GM12878 (cell line): ENCODE data around the gene PELI2. TPM values are rescaled to one million over a fixed set of nuclear protein-coding genes. Genes with fewer than 3 reads are reported as not detected.

Experiments used
- ATAC-seq: fragments of 200-7000 bp; cut with Tn5 transposase; 3 replicates; pipeline ENCODE4 v1.9.1; 2020; ENCODE audit warnings: mild to moderate bottlenecking, moderate library complexity
- BruUV-seq: library from RNA; stranded (reverse); fragments of 400-500 nt; replicated peaks from 2 replicates; lab custom pipeline; 2021; lab: Mats Ljungman, UMichigan
- CTCF ChIA-PET: fragments of 300-600 bp; sonication (Branson Sonifier 250); formaldehyde crosslinking; extraction: SDS; loops from one replicate; lab custom pipeline; 2021; ENCODE audit warnings: inconsistent platforms; lab: Yijun Ruan, JAX
- POLR2A ChIA-PET: fragments of 350-600 bp; formaldehyde crosslinking; extraction: SDS; loops from one replicate; lab custom pipeline; 2021; ENCODE audit warnings: inconsistent platforms; lab: Charles Lee
- RAD21 ChIA-PET: fragments of 300-600 bp; sonication (Branson Sonifier 250); formaldehyde crosslinking; loops from one replicate; lab custom pipeline; 2023; ENCODE audit warnings: antibody characterized with exemption; ENCODE audit not compliant: unreplicated experiment; lab: Charles Lee
- SMC1A ChIA-PET: fragments of 300-600 bp; sonication (Branson Sonifier 250); formaldehyde crosslinking; loops from one replicate; lab custom pipeline; 2023; ENCODE audit not compliant: unreplicated experiment, uncharacterized antibody; lab: Charles Lee
- DNase-seq: peaks from one replicate; pipeline ENCODE4 v3.0.0-alpha.2; 2011; ENCODE audit warnings: low read depth, low spot score
- FAIRE-seq: peaks from 3 replicates; lab custom pipeline; 2011; peaks lifted over from hg19 to GRCh38; lab: Jason Lieb, UNC
- H2AFZ ChIP-seq: 2 replicates; pipeline ENCODE4 v1.6.0; 2011; ENCODE audit warnings: low read depth, low read length, control low read depth; ENCODE audit not compliant: control insufficient read depth
- H3K27ac ChIP-seq: 2 replicates; pipeline ENCODE4 v1.5.1; 2011; ENCODE audit warnings: control low read depth; ENCODE audit not compliant: control insufficient read depth, insufficient read depth
- H3K27me3 ChIP-seq, 2 experiments: replicated peaks in 1 of 2; 2 replicates each; pipeline versions ENCODE4 v1.6.0 to v1.6.1; 2011; ENCODE audit warnings: low read length in 1 of 2; ENCODE audit not compliant: control insufficient read depth in 2 of 2, insufficient read depth in 2 of 2
- H3K36me3 ChIP-seq, 2 experiments: 2 replicates each; pipeline ENCODE4 v1.5.1; 2011; ENCODE audit warnings: low read length in 1 of 2; ENCODE audit not compliant: control insufficient read depth in 2 of 2, insufficient read depth in 2 of 2
- H3K4me1 ChIP-seq: 2 replicates; pipeline ENCODE4 v1.6.1; 2011; ENCODE audit warnings: mild to moderate bottlenecking, low read length, moderate library complexity, mixed read lengths; ENCODE audit not compliant: control insufficient read depth, insufficient read depth
- H3K4me2 ChIP-seq: 2 replicates; pipeline ENCODE4 v1.6.0; 2011; ENCODE audit warnings: control low read depth; ENCODE audit not compliant: control insufficient read depth, insufficient read depth
- H3K4me3 ChIP-seq: fragments of 200-600 bp; sonication (generic); 2 replicates; pipeline ENCODE4 v1.5.1; 2016
- H3K79me2 ChIP-seq: 2 replicates; pipeline ENCODE4 v1.6.0; 2011; ENCODE audit warnings: low read length; ENCODE audit not compliant: control insufficient read depth, insufficient read depth
- H3K9ac ChIP-seq: 2 replicates; pipeline ENCODE4 v1.8.0; 2011; ENCODE audit warnings: low read length, control low read depth, mixed read lengths; ENCODE audit not compliant: control insufficient read depth, insufficient read depth
- H3K9me3 ChIP-seq: replicated peaks from 3 replicates; pipeline ENCODE4 v1.5.1; 2011; ENCODE audit warnings: mild to moderate bottlenecking, low read length; ENCODE audit not compliant: control insufficient read depth, insufficient read depth
- H4K20me1 ChIP-seq: 2 replicates; pipeline ENCODE4 v1.6.0; 2011; ENCODE audit not compliant: control insufficient read depth, insufficient read depth
- CHD4 ChIP-seq: fragments of 200-600 bp; sonication (generic); IDR thresholded peaks from 2 replicates; pipeline ENCODE4 v1.6.1; 2016; ENCODE audit warnings: mild to moderate bottlenecking
- FOXK2 ChIP-seq: fragments of 450-650 bp; IDR thresholded peaks from 2 replicates; pipeline ENCODE4 v1.6.1; 2017; ENCODE audit warnings: mild to moderate bottlenecking, moderate library complexity
- JUND ChIP-seq: IDR thresholded peaks from 2 replicates; pipeline ENCODE4 v1.6.1; 2012; ENCODE audit warnings: low read depth, mild to moderate bottlenecking, low read length, improper control_type of control experiment, moderate library complexity
- KDM1A ChIP-seq: fragments of 200-600 bp; sonication (generic); IDR thresholded peaks from 2 replicates; pipeline ENCODE4 v1.6.1; 2016; ENCODE audit warnings: borderline replicate concordance
- POLR2AphosphoS5 ChIP-seq: IDR thresholded peaks from 2 replicates; pipeline ENCODE4 v1.6.1; 2011; ENCODE audit warnings: mild to moderate bottlenecking, low read length, inconsistent platforms
- RB1 ChIP-seq: fragments of 450-650 bp; formaldehyde crosslinking; IDR thresholded peaks from 2 replicates; pipeline ENCODE4 v1.6.1; 2017; ENCODE audit warnings: mild to moderate bottlenecking, borderline replicate concordance
- RFX5 ChIP-seq: IDR thresholded peaks from 2 replicates; pipeline ENCODE4 v1.6.1; 2011; ENCODE audit warnings: low read depth, low read length, improper control_type of control experiment
- SMAD5 ChIP-seq: IDR thresholded peaks from 2 replicates; pipeline ENCODE4 v1.6.1; 2016; ENCODE audit warnings: antibody characterized with exemption, low read depth
- SREBF2 ChIP-seq: IDR thresholded peaks from 2 replicates; pipeline ENCODE4 v1.6.1; 2012; ENCODE audit warnings: mild to moderate bottlenecking, low read length
- STAT3 ChIP-seq: IDR thresholded peaks from 2 replicates; pipeline ENCODE4 v1.6.1; 2011; ENCODE audit warnings: low read depth, low read length, improper control_type of control experiment
- SUPT20H ChIP-seq: IDR thresholded peaks from 2 replicates; pipeline ENCODE4 v1.6.1; 2011; ENCODE audit warnings: low read depth, mild to moderate bottlenecking, low read length, moderate library complexity, borderline replicate concordance; ENCODE audit not compliant: control insufficient read depth
- SUZ12 ChIP-seq: fragments of 200-600 bp; sonication (generic); IDR thresholded peaks from one replicate; pipeline ENCODE4 v1.6.1; 2018; ENCODE audit warnings: antibody characterized with exemption, mild to moderate bottlenecking; ENCODE audit not compliant: unreplicated experiment
- TARDBP ChIP-seq: IDR thresholded peaks from 2 replicates; pipeline ENCODE4 v1.6.1; 2016; ENCODE audit warnings: borderline replicate concordance
- ZNF207 ChIP-seq: fragments of 450-650 bp; IDR thresholded peaks from 2 replicates; pipeline ENCODE4 v1.6.1; 2014; ENCODE audit warnings: antibody characterized with exemption, mild to moderate bottlenecking, borderline replicate concordance
- ZNF24 ChIP-seq: fragments of 450-650 bp; IDR thresholded peaks from 2 replicates; pipeline ENCODE4 v1.6.1; 2017; ENCODE audit warnings: antibody characterized with exemption, mild to moderate bottlenecking
- ZNF622 ChIP-seq: fragments of 450-650 bp; IDR thresholded peaks from 2 replicates; pipeline ENCODE4 v1.6.1; 2017; ENCODE audit warnings: mild to moderate bottlenecking, inconsistent platforms
- WGBS: methylation state at CpG from one replicate; pipeline ENCODE4 v1.1.6; 2016; ENCODE audit warnings: low lambda C conversion rate; ENCODE audit not compliant: insufficient replicate concordance, insufficient coverage; ENCODE audit errors: missing lambda C conversion rate; 5-methylcytosine and 5-hydroxymethylcytosine counted together
- in situ Hi-C: fragments of 300-500 bp; cut with MboI; formaldehyde crosslinking; loops from 9 replicates; pipeline ENCODE4 v1.14.3; 2018; ENCODE audit warnings: mixed read lengths
- intact Hi-C: fragments of 100-400 bp; cut with micrococcal nuclease; formaldehyde crosslinking; loops from one replicate; pipeline ENCODE4 v1.14.2; 2022; ENCODE audit not compliant: unreplicated experiment
- polyA plus RNA-seq, 11 experiments: library from polyadenylated mRNA; depleted of rRNA in 4 of 11; unstranded in 6 of 11; stranded (reverse) in 5 of 11; fragments of >200 nt; fragmentation: Nextera tagmentation in 4 of 11; fragmentation: Illumina TruSeq in 1 of 11; extraction: Ambion mirVana in 4 of 11; extraction: Trizol in 1 of 11; gene quantifications; 1 replicate in 1 of 11; 2 replicates in 10 of 11; pipeline versions ENCODE4 v1.2.1 to v1.2.3, GENCODE V29; 2011 to 2016; ENCODE audit warnings: inconsistent platforms in 2 of 11, missing spikeins in 2 of 11, low read depth in 1 of 11
- total RNA-seq, 4 experiments: library from RNA; depleted of rRNA in 3 of 4; stranded (reverse); fragments of >200 nt in 3 of 4; fragmentation: Illumina TruSeq in 1 of 4; extraction: Trizol in 1 of 4; gene quantifications; 2 replicates each; pipeline versions ENCODE4 v1.2.1 to v1.2.3, GENCODE V29; 2013 to 2021
- TF ChIP-seq, protein P1 (sequence below): IDR thresholded peaks from 2 replicates; pipeline ENCODE4 v1.6.1; 2011; ENCODE audit warnings: low read depth, low read length, improper control_type of control experiment, borderline replicate concordance
- TF ChIP-seq, protein P2 (sequence below): fragments of 450-650 bp; conservative IDR thresholded peaks from 2 replicates; pipeline ENCODE4 v1.6.1; 2017; ENCODE audit warnings: mild to moderate bottlenecking, moderate library complexity

Gene PELI2
- total and polyA plus RNA-seq, 10 of the 15 experiments (the other 5 are each of a cell fraction or from before 2014, with no cell fraction given): under 0.01 to 0.10 (median 0.01) TPM; not detected in 3

- no TSS peak for BruUV-seq
- Histone ChIP-seq H3K27ac (no peak overlapping the region), H3K4me3 (no peak overlapping the region), H3K4me2 (no peak overlapping the region), H3K9ac (no peak overlapping the region), H3K79me2 (no peaks in the 10 kb centered on the region), H3K27me3 (no peaks in the 10 kb centered on the region), H3K9me3 (no peaks in the 10 kb centered on the region; the same call in 2 of the 3 replicates), H3K36me3 (no peaks in the 10 kb centered on the region), H3K4me1 (no peaks in the 10 kb centered on the region), H2AFZ (no peak overlapping the region), H4K20me1 (no peaks in the 10 kb centered on the region)
- TF ChIP-seq RFX5: no peak
- TF ChIP-seq ZNF207: no peak
- no peak for TF ChIP-seq STAT3
- TF ChIP-seq FOXK2: no peak
- RAD21 ChIA-PET: no interaction called here
- no peak for ATAC-seq
- DNase-seq: no peak
- SMC1A ChIA-PET: interaction anchor here (0.9 kb wide), 1 partner anchor 9 kb away, joined by 3 read pairs; no protein-coding TSS in a partner anchor
- POLR2A ChIA-PET: no interaction called here
- in situ Hi-C loops (no loop called here), intact Hi-C loops (no loop called here)
- FAIRE-seq: no peak
- CTCF ChIA-PET: no interaction called here
- WGBS: 3% methylated on average over 4 of the region's 4 CpGs
Observed at GRCh38 chr14:56159066-56159465, 40.9 kb downstream of the PELI2 start.

DNA sequence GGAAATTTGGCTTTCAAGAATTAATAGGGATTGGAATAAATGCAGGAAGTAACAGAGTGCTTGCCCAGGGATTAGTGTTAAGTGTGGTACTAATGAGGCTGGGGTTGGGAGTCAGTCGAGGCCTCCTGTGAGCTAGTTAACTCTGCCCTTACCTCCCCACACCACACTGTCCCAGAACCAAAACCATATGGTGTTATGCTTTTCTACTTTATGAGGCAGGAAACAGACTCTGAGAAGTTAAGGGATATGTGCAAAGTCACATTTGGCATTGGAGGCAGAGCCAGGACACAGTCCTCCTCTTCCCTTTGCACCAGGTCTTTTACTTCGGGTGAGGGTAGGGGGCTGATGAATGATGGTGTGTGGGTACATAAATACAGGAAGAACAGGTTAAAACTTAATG lies 41.9 kb downstream of the PELI2 start:
- Histone ChIP-seq H3K4me3 (no peak overlapping the region), H4K20me1 (no peaks in the 10 kb centered on the region), H3K9me3 (no peaks in the 10 kb centered on the region; the same call in 2 of the 3 replicates), H3K36me3 (no peaks in the 10 kb centered on the region)
- TF ChIP-seq CHD4 (no peak), SREBF2 (no peak), FOXK2 (no peak), ZNF622 (no peak), STAT3 (no peak), SUPT20H (no peak), SMAD5 (no peak), ZNF24 (no peak), KDM1A (no peak), POLR2AphosphoS5 (no peak), JUND (no peak), SUZ12 (no peak), RB1 (no peak), TARDBP (no peak)
- TF ChIP-seq, protein P1, sequence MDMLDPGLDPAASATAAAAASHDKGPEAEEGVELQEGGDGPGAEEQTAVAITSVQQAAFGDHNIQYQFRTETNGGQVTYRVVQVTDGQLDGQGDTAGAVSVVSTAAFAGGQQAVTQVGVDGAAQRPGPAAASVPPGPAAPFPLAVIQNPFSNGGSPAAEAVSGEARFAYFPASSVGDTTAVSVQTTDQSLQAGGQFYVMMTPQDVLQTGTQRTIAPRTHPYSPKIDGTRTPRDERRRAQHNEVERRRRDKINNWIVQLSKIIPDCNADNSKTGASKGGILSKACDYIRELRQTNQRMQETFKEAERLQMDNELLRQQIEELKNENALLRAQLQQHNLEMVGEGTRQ: no peak
- TF ChIP-seq, protein P2, sequence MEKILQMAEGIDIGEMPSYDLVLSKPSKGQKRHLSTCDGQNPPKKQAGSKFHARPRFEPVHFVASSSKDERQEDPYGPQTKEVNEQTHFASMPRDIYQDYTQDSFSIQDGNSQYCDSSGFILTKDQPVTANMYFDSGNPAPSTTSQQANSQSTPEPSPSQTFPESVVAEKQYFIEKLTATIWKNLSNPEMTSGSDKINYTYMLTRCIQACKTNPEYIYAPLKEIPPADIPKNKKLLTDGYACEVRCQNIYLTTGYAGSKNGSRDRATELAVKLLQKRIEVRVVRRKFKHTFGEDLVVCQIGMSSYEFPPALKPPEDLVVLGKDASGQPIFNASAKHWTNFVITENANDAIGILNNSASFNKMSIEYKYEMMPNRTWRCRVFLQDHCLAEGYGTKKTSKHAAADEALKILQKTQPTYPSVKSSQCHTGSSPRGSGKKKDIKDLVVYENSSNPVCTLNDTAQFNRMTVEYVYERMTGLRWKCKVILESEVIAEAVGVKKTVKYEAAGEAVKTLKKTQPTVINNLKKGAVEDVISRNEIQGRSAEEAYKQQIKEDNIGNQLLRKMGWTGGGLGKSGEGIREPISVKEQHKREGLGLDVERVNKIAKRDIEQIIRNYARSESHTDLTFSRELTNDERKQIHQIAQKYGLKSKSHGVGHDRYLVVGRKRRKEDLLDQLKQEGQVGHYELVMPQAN: no peak
- TF ChIP-seq, all 136 proteins: peak for 0
- SMC1A ChIA-PET: interaction anchor here (1.5 kb wide), 1 partner anchor 8 kb away, joined by 3 read pairs; no protein-coding TSS in a partner anchor
- RAD21 ChIA-PET: no interaction called here
- DNase-seq (no peak), FAIRE-seq (no peak), ATAC-seq (no peak)
- POLR2A ChIA-PET: no interaction called here
- no peaks in the 10 kb centered on the region for H3K4me1 ChIP-seq
- CTCF ChIA-PET: no interaction called here
- intact Hi-C loops: no loop called here
- H3K79me2 ChIP-seq: no peaks in the 10 kb centered on the region
- no TSS peak for BruUV-seq
- no peak overlapping the region for H3K27ac ChIP-seq
- H2AFZ ChIP-seq: no peak overlapping the region
- H3K9ac ChIP-seq: no peak overlapping the region
- H3K27me3 ChIP-seq: no peaks in the 10 kb centered on the region
- WGBS: 0% methylated on average over 2 of the region's 2 CpGs
- in situ Hi-C loops: no loop called here
- no peak overlapping the region for H3K4me2 ChIP-seq
